IPS-18a (cell line): Measurements from ENCODE around the gene FAM222B.
"Not testable (repeated sequence)": the region's sequence is repeated elsewhere in the genome, so short reads cannot be mapped to it uniquely, and the experiment has no call there.

Experiments
- H3K27ac ChIP-seq: one replicate; pipeline ENCODE4 v1.5.1; 2013; ENCODE audit warnings: low read length
- H3K27me3 ChIP-seq: one replicate; pipeline ENCODE4 v1.6.1; 2013; ENCODE audit warnings: mild to moderate bottlenecking, low read length; ENCODE audit not compliant: control insufficient read depth, insufficient read depth
- H3K36me3 ChIP-seq: one replicate; pipeline ENCODE4 v1.6.1; 2013; ENCODE audit warnings: low read depth, low read length; ENCODE audit not compliant: control insufficient read depth
- H3K4me1 ChIP-seq: one replicate; pipeline ENCODE4 v1.6.1; 2013; ENCODE audit warnings: low read depth, low read length; ENCODE audit not compliant: control insufficient read depth
- H3K4me3 ChIP-seq: one replicate; pipeline ENCODE4 v1.5.1; 2013; ENCODE audit warnings: low read length
- H3K9ac ChIP-seq: one replicate; pipeline ENCODE4 v1.6.1; 2013; ENCODE audit warnings: mild to moderate bottlenecking, low read length, moderate library complexity
- H3K9me3 ChIP-seq: one replicate; pipeline ENCODE4 v1.6.1; 2013; ENCODE audit warnings: low read depth, low read length; ENCODE audit not compliant: control insufficient read depth

The FAM222B gene

GRCh38 chr17:28854457-28855335 is 12.1 kb upstream of the FAM222B start, which contains the start of gene ERAL1:
ERAL1 (plus strand) TSS chr17:28855016; CDS start chr17:28855035, 19 bp downstream.
- no peaks in the 10 kb centered on the region for H3K27me3 ChIP-seq
- H3K4me1 ChIP-seq = peaks cover 3% of the 10 kb centered on the region
- H3K27ac ChIP-seq = peak within 1 kb of the TSS; percentile 19
- H3K4me3 ChIP-seq = peak within 1 kb of the TSS; percentile 87
- H3K36me3 ChIP-seq = peaks cover 20% of the 10 kb centered on the region
- no peaks in the 10 kb centered on the region for H3K9me3 ChIP-seq
- peak within 1 kb of the TSS; percentile 74 for H3K9ac ChIP-seq

DNA sequence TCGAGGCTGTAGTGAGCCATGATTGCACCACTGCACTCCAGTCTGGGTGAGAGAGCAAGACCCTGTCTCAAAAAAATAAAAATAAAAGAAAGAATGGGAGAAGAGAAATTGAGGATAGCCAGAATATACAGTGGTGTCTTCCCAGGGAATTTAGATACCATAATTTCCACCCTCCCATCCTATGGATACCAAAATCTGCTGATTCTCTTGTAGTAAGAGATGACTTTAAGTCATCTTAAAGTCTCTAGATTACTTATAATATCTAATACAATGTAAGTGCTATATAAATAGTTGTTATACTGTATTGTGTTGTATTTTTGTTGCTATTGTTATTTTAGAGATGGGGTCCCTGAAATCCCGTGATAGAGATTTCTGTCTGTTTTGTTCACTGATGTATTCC is 10.7 kb upstream of the FAM222B start:
- Histone ChIP-seq H3K36me3 (peaks cover 12% of the 10 kb centered on the region), H3K4me1 (peaks cover 3% of the 10 kb centered on the region), H3K27me3 (no peaks in the 10 kb centered on the region), H3K9ac (no peak overlapping the region), H3K4me3 (no peak overlapping the region), H3K9me3 (no peaks in the 10 kb centered on the region), H3K27ac (no peak overlapping the region)

DNA sequence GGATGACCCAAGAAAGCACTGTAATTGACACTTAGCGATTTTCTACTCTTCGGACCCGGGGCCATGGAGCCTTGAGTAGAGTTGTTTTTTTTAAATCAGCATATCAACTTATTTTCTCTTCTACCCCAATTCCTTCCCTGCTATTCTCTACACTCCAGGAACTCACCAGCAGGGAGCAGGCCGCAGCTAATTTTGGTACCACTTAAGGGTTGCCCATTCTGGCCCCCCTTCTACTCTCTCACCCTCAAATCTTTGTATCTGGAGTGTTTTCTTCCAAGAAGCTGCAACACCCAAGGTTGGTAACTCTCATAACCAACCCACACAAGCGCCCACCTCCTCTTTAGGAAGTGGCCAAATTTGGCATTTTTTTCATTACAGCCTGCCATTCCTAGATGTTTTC is 6.7 kb upstream of the FAM222B start:
- Histone ChIP-seq H3K27me3 (no peaks in the 10 kb centered on the region), H3K9ac (no peak overlapping the region), H3K4me1 (no peaks in the 10 kb centered on the region), H3K36me3 (no peaks in the 10 kb centered on the region), H3K9me3 (no peaks in the 10 kb centered on the region), H3K27ac (no peak overlapping the region), H3K4me3 (no peak overlapping the region)

DNA sequence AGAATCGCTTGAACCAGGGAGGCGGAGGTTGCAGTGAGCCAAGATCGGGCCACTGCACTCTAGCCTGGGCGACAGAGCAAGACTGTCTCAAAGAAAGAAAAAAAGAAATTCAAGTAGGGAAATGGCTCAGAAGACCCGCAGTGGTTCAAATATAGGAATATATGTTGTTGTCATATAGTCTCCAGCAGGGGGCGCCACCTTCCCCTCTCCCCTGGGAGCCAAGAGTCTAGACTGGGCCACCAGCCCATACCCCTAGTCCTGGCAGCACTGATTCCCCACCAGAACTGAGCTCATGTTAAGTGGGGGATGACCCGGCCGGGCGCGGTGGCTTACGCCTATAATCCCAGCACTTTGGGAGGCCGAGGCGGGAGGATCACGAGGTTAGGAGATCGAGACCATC is 6.1 kb upstream of the FAM222B start:
- H3K9ac ChIP-seq, H3K9me3 ChIP-seq: not testable (repeated sequence)

DNA sequence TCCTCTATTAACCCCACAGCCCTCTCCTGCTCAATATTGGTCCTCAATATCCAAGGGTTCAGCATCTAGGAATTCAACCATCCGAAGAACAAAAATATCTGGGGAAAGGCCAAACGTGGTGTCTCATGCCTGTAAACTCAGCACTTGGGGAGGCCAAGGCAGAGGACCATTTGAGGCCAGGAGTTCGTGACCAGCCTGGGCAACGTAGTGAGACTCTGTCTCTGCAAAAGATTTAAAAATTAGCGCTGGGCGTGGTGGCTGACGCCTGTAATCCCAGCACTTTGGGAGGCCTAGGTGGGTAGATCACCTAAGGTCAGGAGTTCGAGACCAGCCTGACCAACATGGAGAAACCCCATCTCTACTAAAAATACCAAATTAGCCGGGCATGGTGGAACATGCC is 4.1 kb upstream of the FAM222B start:
- not testable (repeated sequence) for H3K9me3 ChIP-seq, H3K27me3 ChIP-seq, H3K4me1 ChIP-seq, H3K36me3 ChIP-seq, H3K9ac ChIP-seq, H3K4me3 ChIP-seq, H3K27ac ChIP-seq

More for the DNA sequence above, 6.1 kb upstream of the FAM222B start:
- H3K4me3 ChIP-seq, H3K4me1 ChIP-seq, H3K27me3 ChIP-seq, H3K36me3 ChIP-seq, H3K27ac ChIP-seq: not testable (repeated sequence)

DNA sequence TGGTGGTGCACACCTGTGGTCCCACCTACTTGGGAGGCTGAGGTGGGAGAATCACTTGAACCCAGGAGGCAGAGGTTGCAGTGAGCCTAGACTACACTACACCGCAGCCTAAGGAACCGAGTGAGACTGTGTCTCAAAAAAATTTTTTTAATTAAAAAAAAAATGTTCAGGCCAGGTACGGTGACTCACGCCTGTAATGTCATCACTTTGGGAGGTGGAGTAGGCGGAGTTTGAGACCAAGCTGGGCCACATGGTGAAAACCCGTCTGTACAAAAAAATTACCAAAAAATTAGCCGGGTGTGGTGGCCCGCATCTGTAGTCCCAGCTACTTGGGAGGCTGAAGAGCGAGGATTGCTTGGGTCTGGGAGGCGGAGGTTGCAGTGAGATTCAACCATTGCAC is 3.6 kb upstream of the FAM222B start:
- Histone ChIP-seq H3K4me1 (peaks cover 10% of the 10 kb centered on the region), H3K27ac (no peak overlapping the region), H3K9me3 (no peaks in the 10 kb centered on the region), H3K9ac (no peak overlapping the region), H3K27me3 (no peaks in the 10 kb centered on the region), H3K36me3 (no peaks in the 10 kb centered on the region), H3K4me3 (no peak overlapping the region)

GRCh38 chr17:28843816-28844148 is 1.2 kb upstream of the FAM222B start:
- H3K27ac ChIP-seq = no peak overlapping the region
- no peaks in the 10 kb centered on the region for H3K9me3 ChIP-seq
- no peak overlapping the region for H3K9ac ChIP-seq
- H3K4me1 ChIP-seq = peaks cover 10% of the 10 kb centered on the region
- H3K36me3 ChIP-seq = no peaks in the 10 kb centered on the region
- H3K27me3 ChIP-seq = no peaks in the 10 kb centered on the region
- H3K4me3 ChIP-seq = no peak overlapping the region

DNA sequence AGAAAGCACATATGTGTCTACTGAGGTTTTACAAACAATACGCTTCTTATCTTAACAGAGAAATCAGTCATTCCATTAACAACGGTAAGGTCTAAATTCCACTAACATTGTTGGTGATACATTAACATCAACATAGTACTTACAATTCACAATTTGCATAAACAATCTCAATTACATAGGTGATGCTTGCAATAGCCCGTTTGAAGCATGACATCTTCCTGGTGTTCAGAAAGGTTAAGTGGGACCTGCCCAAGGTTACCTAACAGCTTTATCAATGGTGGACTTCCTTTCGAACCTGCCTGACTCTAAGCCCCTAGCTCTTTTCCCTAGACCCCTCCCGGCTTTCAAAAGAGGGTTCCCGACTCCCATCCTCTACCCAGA is 699 bp downstream of the FAM222B start:
- no peaks in the 10 kb centered on the region for H3K9me3 ChIP-seq
- no peaks in the 10 kb centered on the region for H3K27me3 ChIP-seq
- peak overlapping the region; percentile 71 for H3K27ac ChIP-seq
- peaks cover 10% of the 10 kb centered on the region for H3K4me1 ChIP-seq
- H3K4me3 ChIP-seq = peak overlapping the region; percentile 93
- no peaks in the 10 kb centered on the region for H3K36me3 ChIP-seq
- peak overlapping the region; percentile 89 for H3K9ac ChIP-seq

GRCh38 chr17:28839221-28839620 is 3.4 kb downstream of the FAM222B start:
- no peaks in the 10 kb centered on the region for H3K9me3 ChIP-seq
- peaks cover 10% of the 10 kb centered on the region for H3K4me1 ChIP-seq
- no peak overlapping the region for H3K27ac ChIP-seq
- no peaks in the 10 kb centered on the region for H3K36me3 ChIP-seq
- H3K4me3 ChIP-seq = no peak overlapping the region
- H3K9ac ChIP-seq = no peak overlapping the region
- H3K27me3 ChIP-seq = no peaks in the 10 kb centered on the region

DNA sequence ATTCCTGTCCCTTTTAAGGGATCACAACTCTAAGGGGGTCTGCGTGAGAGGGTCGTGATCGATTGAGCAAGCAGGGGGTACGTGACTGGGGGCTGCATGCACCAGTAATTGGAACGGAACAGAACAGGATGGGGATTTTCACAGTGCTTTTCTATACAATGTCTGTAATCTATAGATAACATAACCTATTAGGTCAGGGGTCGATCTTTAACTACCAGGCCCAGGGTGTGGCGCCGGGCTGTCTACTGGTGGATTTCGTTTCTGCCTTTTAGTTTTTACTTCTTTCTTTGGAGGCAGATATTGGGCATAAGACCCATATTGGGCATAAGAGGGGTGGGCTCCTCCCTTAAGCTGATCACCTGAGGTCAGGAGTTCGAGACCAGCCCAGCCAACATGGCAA is 6.0 kb downstream of the FAM222B start:
- not testable (repeated sequence) for H3K27ac ChIP-seq, H3K36me3 ChIP-seq, H3K9ac ChIP-seq, H3K27me3 ChIP-seq, H3K4me3 ChIP-seq, H3K4me1 ChIP-seq, H3K9me3 ChIP-seq

- Histone ChIP-seq H3K4me3 (no peak overlapping the region), H3K27me3 (no peaks in the 10 kb centered on the region), H3K9me3 (no peaks in the 10 kb centered on the region), H3K4me1 (no peaks in the 10 kb centered on the region), H3K27ac (no peak overlapping the region), H3K9ac (no peak overlapping the region), H3K36me3 (peaks cover 3% of the 10 kb centered on the region)
Observed at GRCh38 chr17:28834420-28834819, 8.2 kb downstream of the FAM222B start.

- H3K4me1 ChIP-seq = no peaks in the 10 kb centered on the region
- H3K4me3 ChIP-seq = no peak overlapping the region
- no peaks in the 10 kb centered on the region for H3K9me3 ChIP-seq
- no peak overlapping the region for H3K27ac ChIP-seq
- no peaks in the 10 kb centered on the region for H3K27me3 ChIP-seq
- no peaks in the 10 kb centered on the region for H3K36me3 ChIP-seq
- H3K9ac ChIP-seq = no peak overlapping the region
Observed at GRCh38 chr17:28828294-28829040, 14.1 kb downstream of the FAM222B start.
